SU-DHL-6 (cell line): ENCODE data around the gene MYH4.

ENCODE experiments used
- H2AFZ ChIP-seq: fragments of 200-600 bp; sonication (generic); 2 replicates; pipeline ENCODE4 v1.6.1; 2014; ENCODE audit warnings: low read depth, mild to moderate bottlenecking, moderate library complexity, mixed read lengths, antibody characterized with exemption, low read length; ENCODE audit not compliant: severe bottlenecking
- H3F3A ChIP-seq: fragments of 200-600 bp; shearing (Covaris generic); 2 replicates; pipeline ENCODE4 v1.6.0; 2016; ENCODE audit warnings: antibody characterized with exemption, mild to moderate bottlenecking; ENCODE audit not compliant: insufficient read depth
- H3K27ac ChIP-seq: fragments of 200-600 bp; sonication (generic); 2 replicates; pipeline ENCODE4 v1.5.1; 2016; ENCODE audit warnings: low read depth, mild to moderate bottlenecking, low read length, moderate library complexity, mixed read lengths
- H3K27me3 ChIP-seq: fragments of 200-600 bp; sonication (generic), shearing (Covaris generic); 2 replicates; pipeline ENCODE4 v1.6.0; 2014; ENCODE audit warnings: mild to moderate bottlenecking, low read length
- H3K36me3 ChIP-seq: fragments of 200-600 bp; sonication (generic); 2 replicates; pipeline ENCODE4 v1.6.1; 2014; ENCODE audit warnings: mild to moderate bottlenecking, low read length, mixed read lengths
- H3K4me2 ChIP-seq: fragments of 300-600, 200-600 bp; shearing (Covaris generic), sonication (generic); 2 replicates; pipeline ENCODE4 v1.6.0; 2014; ENCODE audit warnings: low read length, low read depth, mild to moderate bottlenecking; ENCODE audit not compliant: poor library complexity, severe bottlenecking
- H3K4me3 ChIP-seq: fragments of 200-600 bp; sonication (generic); 2 replicates; pipeline ENCODE4 v1.5.1; 2014; ENCODE audit warnings: antibody characterized with exemption, low read length, mild to moderate bottlenecking, mixed read lengths; ENCODE audit not compliant: insufficient read depth, poor library complexity, severe bottlenecking
- H3K79me2 ChIP-seq: fragments of 200-600 bp; sonication (generic); 2 replicates; pipeline ENCODE4 v1.6.1; 2014; ENCODE audit warnings: mild to moderate bottlenecking, low read length, moderate library complexity; ENCODE audit not compliant: insufficient read depth
- H3K9ac ChIP-seq: fragments of 200-600 bp; sonication (generic); 2 replicates; pipeline ENCODE4 v1.7.0; 2014; ENCODE audit warnings: mild to moderate bottlenecking, low read length
- H3K9me2 ChIP-seq: fragments of 200-600 bp; sonication (generic); replicated peaks from 2 replicates; pipeline ENCODE4 v1.6.1; 2014; ENCODE audit warnings: low read length; ENCODE audit not compliant: insufficient read depth
- H3K9me3 ChIP-seq: fragments of 200-600 bp; sonication (generic); 2 replicates; pipeline ENCODE4 v1.6.1; 2014; ENCODE audit warnings: low read length, mixed read lengths; ENCODE audit not compliant: insufficient read depth
- H4K20me1 ChIP-seq: fragments of 200-600 bp; sonication (generic); 2 replicates; pipeline ENCODE4 v1.6.1; 2014; ENCODE audit warnings: low read depth, mild to moderate bottlenecking, antibody characterized with exemption, low read length, moderate library complexity, mixed read lengths
- CTCF ChIP-seq: fragments of 200-600 bp; sonication (generic); IDR thresholded peaks from one replicate; pipeline ENCODE4 v1.5.1; 2017; ENCODE audit warnings: antibody characterized with exemption, mild to moderate bottlenecking, low read length, moderate library complexity; ENCODE audit not compliant: insufficient read depth, poor library complexity, severe bottlenecking
- EZH2phosphoT487 ChIP-seq: fragments of 200-600 bp; sonication (generic), shearing (Covaris generic); conservative IDR thresholded peaks from 2 replicates; pipeline ENCODE4 v1.6.1; 2018; ENCODE audit warnings: mild to moderate bottlenecking, antibody characterized with exemption, low read length, moderate library complexity, mixed read lengths

Gene MYH4

DNA sequence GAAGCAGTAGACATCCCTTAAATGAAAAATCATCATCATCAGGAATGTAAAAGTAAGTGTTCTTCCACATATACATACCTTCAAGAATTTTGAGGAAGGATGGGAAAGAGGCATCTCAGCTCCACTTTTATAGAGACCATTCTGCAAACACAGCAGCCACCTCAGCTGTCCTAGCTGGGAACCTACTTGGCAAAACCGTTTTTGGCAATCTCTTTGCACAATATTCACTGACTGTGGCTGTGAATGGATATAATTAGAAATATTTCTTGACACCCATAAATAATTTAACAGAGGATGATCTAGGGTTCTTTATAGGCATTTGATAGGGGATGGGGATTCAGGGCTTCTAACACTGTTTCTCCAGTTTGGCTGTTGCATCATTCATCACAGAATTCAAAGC, at the start of gene MYH4:
TSS of gene MYH4 (minus strand) at position 101 of the 400 bp plus-strand sequence. CDS start 2,814 bp downstream, outside the sequence.
- no peak within 1 kb of the TSS for H3K9ac ChIP-seq
- H3K4me3 ChIP-seq, result no peak within 1 kb of the TSS
- H3K4me2 ChIP-seq, result no peak within 1 kb of the TSS
- H3K9me2 ChIP-seq, result no peaks in the 10 kb centered on the region
- 0 out of 2 replicates have a peak, but pooled peaks cover 3% of the 10 kb centered on the region for H3K27me3 ChIP-seq
- no peaks in the 10 kb centered on the region for H3F3A ChIP-seq
- H3K79me2 ChIP-seq, result no peaks in the 10 kb centered on the region
- TF ChIP-seq EZH2phosphoT487, result no peak
- no peak for TF ChIP-seq CTCF
- H3K9me3 ChIP-seq, result no peaks in the 10 kb centered on the region
- no peaks in the 10 kb centered on the region for H3K36me3 ChIP-seq
- no peaks in the 10 kb centered on the region for H4K20me1 ChIP-seq
- no peak within 1 kb of the TSS for H3K27ac ChIP-seq
- no peak within 1 kb of the TSS for H2AFZ ChIP-seq

GRCh38 chr17:10518271-10519037, 49.1 kb upstream of the MYH4 start, which contains the start of gene MYH1:
Gene MYH1, minus strand, starts transcription at chr17:10518542. Its CDS starts 1,900 bp downstream, at chr17:10516642.
- no peaks in the 10 kb centered on the region for H3K27me3 ChIP-seq
- H3K9me3 ChIP-seq, result no peaks in the 10 kb centered on the region
- H3K4me2 ChIP-seq, result no peak within 1 kb of the TSS
- H3K9me2 ChIP-seq, result no peaks in the 10 kb centered on the region
- no peak within 1 kb of the TSS for H3K4me3 ChIP-seq
- no peak within 1 kb of the TSS for H3K9ac ChIP-seq
- no peaks in the 10 kb centered on the region for H4K20me1 ChIP-seq
- no peak for TF ChIP-seq CTCF
- no peak for TF ChIP-seq EZH2phosphoT487
- no peak within 1 kb of the TSS for H3K27ac ChIP-seq
- H2AFZ ChIP-seq, result no peak within 1 kb of the TSS
- no peaks in the 10 kb centered on the region for H3F3A ChIP-seq
- H3K36me3 ChIP-seq, result no peaks in the 10 kb centered on the region
- no peaks in the 10 kb centered on the region for H3K79me2 ChIP-seq

DNA sequence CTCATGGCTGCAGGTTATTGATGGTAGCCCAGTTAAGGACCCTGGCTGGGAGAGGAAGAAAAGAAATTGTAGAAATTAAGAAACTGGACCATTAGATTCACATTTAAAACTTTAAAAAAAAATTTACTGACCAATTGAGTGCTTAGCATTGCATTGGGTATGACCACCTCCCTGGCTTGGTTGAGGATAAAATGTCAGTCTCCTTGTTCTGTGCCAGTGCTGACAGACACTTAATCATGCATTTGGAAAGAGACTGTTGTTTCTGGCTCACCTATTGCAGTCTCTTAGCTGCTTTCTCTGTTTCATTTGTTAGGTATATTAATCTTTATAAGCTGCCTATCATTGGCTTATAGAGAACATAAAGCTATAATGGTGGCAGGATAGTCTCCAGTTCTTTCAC, 47.3 kb upstream of the MYH4 start:
- Histone ChIP-seq H3K9me3 (no peaks in the 10 kb centered on the region), H3K79me2 (no peaks in the 10 kb centered on the region), H3K27me3 (no peaks in the 10 kb centered on the region), H3K36me3 (no peaks in the 10 kb centered on the region), H3K4me2 (no peak overlapping the region), H3K9me2 (no peaks in the 10 kb centered on the region), H3K27ac (no peak overlapping the region), H3K4me3 (no peak overlapping the region), H3K9ac (no peak overlapping the region), H4K20me1 (no peaks in the 10 kb centered on the region), H2AFZ (no peak overlapping the region), H3F3A (no peaks in the 10 kb centered on the region)
- TF ChIP-seq CTCF (no peak), EZH2phosphoT487 (no peak)
